GM10266 (cell line): ENCODE results near the gene DENND1A.

Experiments
- DNase-seq: peaks from one replicate; pipeline ENCODE4 v3.0.0; 2012; ENCODE audit errors: extremely low spot score
- CTCF ChIP-seq: IDR thresholded peaks from 2 replicates; pipeline ENCODE4 v1.5.1; 2012; ENCODE audit warnings: mild to moderate bottlenecking, low read depth; ENCODE audit not compliant: control insufficient read depth, insufficient read depth; ENCODE audit errors: missing control alignments

The DENND1A gene

GRCh38 chr9:123421186-123421585 is 508.7 kb downstream of the DENND1A start:
- no peak for DNase-seq
- TF ChIP-seq CTCF = no peak

- no peak for TF ChIP-seq CTCF
- DNase-seq = no peak
Observed at GRCh38 chr9:123420592-123421111, 509.3 kb downstream of the DENND1A start.

GRCh38 chr9:123419721-123420591 is 510.0 kb downstream of the DENND1A start:
- no peak for DNase-seq
- no peak for TF ChIP-seq CTCF

- no peak for TF ChIP-seq CTCF
- no peak for DNase-seq
Observed at GRCh38 chr9:123419091-123419490, 510.8 kb downstream of the DENND1A start.

GRCh38 chr9:123418506-123418905 is 511.4 kb downstream of the DENND1A start:
- no peak for TF ChIP-seq CTCF
- DNase-seq = no peak

- no peak for TF ChIP-seq CTCF
- no peak for DNase-seq
Observed at GRCh38 chr9:123418052-123418430, 511.9 kb downstream of the DENND1A start.
